ENCODE results near the gene ARHGAP5.

DNA sequence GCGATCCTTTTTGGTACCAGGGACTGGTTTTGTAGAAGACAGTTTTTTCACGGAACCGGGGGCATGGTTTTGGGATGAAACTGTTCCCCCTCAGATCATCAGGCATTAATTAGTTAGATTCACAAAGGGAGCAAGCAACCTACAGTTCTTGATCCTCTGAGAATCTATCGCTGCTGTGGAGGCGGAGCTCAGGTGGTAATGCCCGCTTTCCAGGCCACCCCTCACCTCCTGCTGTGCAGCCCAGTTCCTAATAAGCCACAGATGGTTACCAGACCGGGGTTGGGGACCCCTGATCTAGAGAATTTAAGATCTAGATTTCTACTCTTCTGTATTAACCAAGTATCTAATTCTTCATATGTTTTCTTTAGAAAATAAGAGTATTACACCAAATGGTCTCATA lies 4.8 kb downstream of the ARHGAP5 start:
- TF ChIP-seq, protein P1, sequence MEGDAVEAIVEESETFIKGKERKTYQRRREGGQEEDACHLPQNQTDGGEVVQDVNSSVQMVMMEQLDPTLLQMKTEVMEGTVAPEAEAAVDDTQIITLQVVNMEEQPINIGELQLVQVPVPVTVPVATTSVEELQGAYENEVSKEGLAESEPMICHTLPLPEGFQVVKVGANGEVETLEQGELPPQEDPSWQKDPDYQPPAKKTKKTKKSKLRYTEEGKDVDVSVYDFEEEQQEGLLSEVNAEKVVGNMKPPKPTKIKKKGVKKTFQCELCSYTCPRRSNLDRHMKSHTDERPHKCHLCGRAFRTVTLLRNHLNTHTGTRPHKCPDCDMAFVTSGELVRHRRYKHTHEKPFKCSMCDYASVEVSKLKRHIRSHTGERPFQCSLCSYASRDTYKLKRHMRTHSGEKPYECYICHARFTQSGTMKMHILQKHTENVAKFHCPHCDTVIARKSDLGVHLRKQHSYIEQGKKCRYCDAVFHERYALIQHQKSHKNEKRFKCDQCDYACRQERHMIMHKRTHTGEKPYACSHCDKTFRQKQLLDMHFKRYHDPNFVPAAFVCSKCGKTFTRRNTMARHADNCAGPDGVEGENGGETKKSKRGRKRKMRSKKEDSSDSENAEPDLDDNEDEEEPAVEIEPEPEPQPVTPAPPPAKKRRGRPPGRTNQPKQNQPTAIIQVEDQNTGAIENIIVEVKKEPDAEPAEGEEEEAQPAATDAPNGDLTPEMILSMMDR (IDR thresholded peaks at IDR 0.05): no peak
- TF ChIP-seq POLR2A (IDR thresholded peaks at IDR 0.05): no peak
